PFSK-1 (cell line): ENCODE results near the gene LIN54.

Source experiments
- FOXP2 ChIP-seq: optimal IDR thresholded peaks from 2 replicates; pipeline ENCODE3; 2011; ENCODE audit warnings: borderline replicate concordance, control low read depth, inconsistent platforms; ENCODE audit not compliant: insufficient read depth; ENCODE audit errors: extremely low read length, extremely low read depth
- POLR2AphosphoS5 ChIP-seq: IDR thresholded peaks from 2 replicates; pipeline ENCODE4 v1.6.1; 2012; ENCODE audit warnings: low read depth, mild to moderate bottlenecking, control low read depth, low read length, moderate library complexity
- SIN3A ChIP-seq: IDR thresholded peaks from 2 replicates; pipeline ENCODE4 v1.6.1; 2012; ENCODE audit warnings: mild to moderate bottlenecking, low read length, moderate library complexity, borderline replicate concordance; ENCODE audit not compliant: insufficient read depth
- TAF1 ChIP-seq: IDR thresholded peaks from 2 replicates; pipeline ENCODE4 v1.6.1; 2012; ENCODE audit warnings: low read length, control low read depth, borderline replicate concordance; ENCODE audit not compliant: insufficient read depth
- TF ChIP-seq, protein P1 (sequence below), 2 experiments: IDR thresholded peaks; 2 replicates each; pipeline versions ENCODE4 v1.6.1 to v1.8.0; 2011 to 2012; ENCODE audit warnings: low read depth in 2 of 2, low read length in 2 of 2, control low read depth in 1 of 2, inconsistent platforms in 1 of 2, mild to moderate bottlenecking in 1 of 2, moderate library complexity in 1 of 2; ENCODE audit not compliant: insufficient read depth in 1 of 2

DNA sequence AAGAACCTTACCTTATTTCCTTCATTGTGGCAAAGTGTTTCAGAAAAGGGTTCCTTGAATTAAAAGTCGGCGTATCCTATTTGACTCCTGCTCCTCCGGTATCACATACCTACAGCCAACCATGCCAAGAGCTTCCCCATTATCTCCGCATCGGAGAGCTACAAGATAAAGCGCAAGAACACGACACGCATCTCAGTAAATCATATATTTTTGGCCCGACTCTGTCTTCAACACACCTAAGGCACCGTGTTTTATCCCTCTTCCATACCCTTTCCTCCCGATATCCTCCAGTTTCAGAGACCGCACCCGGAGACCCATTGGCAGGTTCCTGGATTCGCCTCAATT is 110.6 kb downstream of the LIN54 start:
- no peak; the same call in 1 of the 2 replicates for TF ChIP-seq TAF1
- no peak for TF ChIP-seq POLR2AphosphoS5
- TF ChIP-seq, protein P1, sequence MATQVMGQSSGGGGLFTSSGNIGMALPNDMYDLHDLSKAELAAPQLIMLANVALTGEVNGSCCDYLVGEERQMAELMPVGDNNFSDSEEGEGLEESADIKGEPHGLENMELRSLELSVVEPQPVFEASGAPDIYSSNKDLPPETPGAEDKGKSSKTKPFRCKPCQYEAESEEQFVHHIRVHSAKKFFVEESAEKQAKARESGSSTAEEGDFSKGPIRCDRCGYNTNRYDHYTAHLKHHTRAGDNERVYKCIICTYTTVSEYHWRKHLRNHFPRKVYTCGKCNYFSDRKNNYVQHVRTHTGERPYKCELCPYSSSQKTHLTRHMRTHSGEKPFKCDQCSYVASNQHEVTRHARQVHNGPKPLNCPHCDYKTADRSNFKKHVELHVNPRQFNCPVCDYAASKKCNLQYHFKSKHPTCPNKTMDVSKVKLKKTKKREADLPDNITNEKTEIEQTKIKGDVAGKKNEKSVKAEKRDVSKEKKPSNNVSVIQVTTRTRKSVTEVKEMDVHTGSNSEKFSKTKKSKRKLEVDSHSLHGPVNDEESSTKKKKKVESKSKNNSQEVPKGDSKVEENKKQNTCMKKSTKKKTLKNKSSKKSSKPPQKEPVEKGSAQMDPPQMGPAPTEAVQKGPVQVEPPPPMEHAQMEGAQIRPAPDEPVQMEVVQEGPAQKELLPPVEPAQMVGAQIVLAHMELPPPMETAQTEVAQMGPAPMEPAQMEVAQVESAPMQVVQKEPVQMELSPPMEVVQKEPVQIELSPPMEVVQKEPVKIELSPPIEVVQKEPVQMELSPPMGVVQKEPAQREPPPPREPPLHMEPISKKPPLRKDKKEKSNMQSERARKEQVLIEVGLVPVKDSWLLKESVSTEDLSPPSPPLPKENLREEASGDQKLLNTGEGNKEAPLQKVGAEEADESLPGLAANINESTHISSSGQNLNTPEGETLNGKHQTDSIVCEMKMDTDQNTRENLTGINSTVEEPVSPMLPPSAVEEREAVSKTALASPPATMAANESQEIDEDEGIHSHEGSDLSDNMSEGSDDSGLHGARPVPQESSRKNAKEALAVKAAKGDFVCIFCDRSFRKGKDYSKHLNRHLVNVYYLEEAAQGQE (IDR thresholded peaks at IDR 0.05; ENCODE audit: insufficient read depth in 1 of 2, low read depth in 2 of 2, low read length in 2 of 2): no peak
- TF ChIP-seq SIN3A: no peak
- no peak for TF ChIP-seq FOXP2
